DOHH2 (cell line): ENCODE results near the gene CCDC180.

Source experiments
- H3F3A ChIP-seq: fragments of 200-600 bp; sonication (generic), shearing (Covaris generic); 2 replicates; pipeline ENCODE4 v1.6.0; 2016; ENCODE audit warnings: antibody characterized with exemption, mild to moderate bottlenecking; ENCODE audit not compliant: control insufficient read depth, insufficient read depth
- H3K27ac ChIP-seq: fragments of 200-600 bp; sonication (generic); 2 replicates; pipeline ENCODE4 v1.5.1; 2014; ENCODE audit warnings: low read depth, mild to moderate bottlenecking, low read length, moderate library complexity
- H3K27me3 ChIP-seq: fragments of 200-600 bp; sonication (generic); 2 replicates; pipeline ENCODE4 v1.6.1; 2014; ENCODE audit warnings: mild to moderate bottlenecking, low read length, mixed read lengths; ENCODE audit not compliant: control insufficient read depth
- H3K36me3 ChIP-seq: fragments of 200-600 bp; sonication (generic); 2 replicates; pipeline ENCODE4 v1.6.1; 2014; ENCODE audit warnings: mild to moderate bottlenecking, low read length, moderate library complexity, mixed read lengths; ENCODE audit not compliant: control insufficient read depth
- H3K4me1 ChIP-seq: fragments of 200-600 bp; sonication (generic); 2 replicates; pipeline ENCODE4 v1.6.1; 2014; ENCODE audit warnings: mild to moderate bottlenecking, low read length, mixed read lengths; ENCODE audit not compliant: control insufficient read depth
- H3K4me2 ChIP-seq: fragments of 200-600 bp; sonication (generic); 2 replicates; pipeline ENCODE4 v1.6.0; 2014; ENCODE audit warnings: mild to moderate bottlenecking, low read length, moderate library complexity
- H3K4me3 ChIP-seq: fragments of 200-600 bp; sonication (generic); 2 replicates; pipeline ENCODE4 v1.5.1; 2014; ENCODE audit warnings: mild to moderate bottlenecking, low read length, mixed read lengths
- H3K79me2 ChIP-seq: fragments of 200-600 bp; sonication (generic); 2 replicates; pipeline ENCODE4 v1.6.1; 2014; ENCODE audit warnings: mild to moderate bottlenecking, low read length, mixed read lengths; ENCODE audit not compliant: control insufficient read depth
- H3K9me2 ChIP-seq: fragments of 200-600 bp; sonication (generic); replicated peaks from 2 replicates; pipeline ENCODE4 v1.6.1; 2014; ENCODE audit warnings: mild to moderate bottlenecking, low read length, mixed read lengths; ENCODE audit not compliant: control insufficient read depth
- H3K9me3 ChIP-seq: fragments of 200-600 bp; sonication (generic); 2 replicates; pipeline ENCODE4 v1.6.1; 2014; ENCODE audit warnings: antibody characterized with exemption, low read length, mixed read lengths; ENCODE audit not compliant: control insufficient read depth, insufficient read depth
- H4K20me1 ChIP-seq: fragments of 200-600 bp; sonication (generic); 2 replicates; pipeline ENCODE4 v1.6.0; 2014; ENCODE audit warnings: low read depth, mild to moderate bottlenecking, antibody characterized with exemption, low read length, moderate library complexity; ENCODE audit not compliant: control insufficient read depth, insufficient read depth
- EZH2phosphoT487 ChIP-seq: fragments of 200-600 bp; sonication (generic); IDR thresholded peaks from 2 replicates; pipeline ENCODE4 v1.6.1; 2017; ENCODE audit warnings: borderline replicate concordance, mild to moderate bottlenecking, antibody characterized with exemption, low read length, moderate library complexity, mixed read lengths
- TF ChIP-seq, protein P1 (sequence below): fragments of 200-600 bp; sonication (generic); IDR thresholded peaks from one replicate; pipeline ENCODE4 v1.5.1; 2014; ENCODE audit warnings: antibody characterized with exemption, mild to moderate bottlenecking, low read depth, low read length; ENCODE audit not compliant: poor library complexity, severe bottlenecking

Gene CCDC180

GRCh38 chr9:97276310-97276852 lies 31.1 kb upstream of the CCDC180 start:
- no peaks in the 10 kb centered on the region for H3K36me3 ChIP-seq
- no peaks in the 10 kb centered on the region for H3K79me2 ChIP-seq
- no peaks in the 10 kb centered on the region for H3K9me2 ChIP-seq
- H4K20me1 ChIP-seq: no peaks in the 10 kb centered on the region
- H3K9me3 ChIP-seq: no peaks in the 10 kb centered on the region
- H3K4me1 ChIP-seq: no peaks in the 10 kb centered on the region
- H3F3A ChIP-seq: no peaks in the 10 kb centered on the region
- H3K4me2 ChIP-seq: no peak overlapping the region
- no peaks in the 10 kb centered on the region for H3K27me3 ChIP-seq
- TF ChIP-seq EZH2phosphoT487: no peak
- TF ChIP-seq, protein P1, sequence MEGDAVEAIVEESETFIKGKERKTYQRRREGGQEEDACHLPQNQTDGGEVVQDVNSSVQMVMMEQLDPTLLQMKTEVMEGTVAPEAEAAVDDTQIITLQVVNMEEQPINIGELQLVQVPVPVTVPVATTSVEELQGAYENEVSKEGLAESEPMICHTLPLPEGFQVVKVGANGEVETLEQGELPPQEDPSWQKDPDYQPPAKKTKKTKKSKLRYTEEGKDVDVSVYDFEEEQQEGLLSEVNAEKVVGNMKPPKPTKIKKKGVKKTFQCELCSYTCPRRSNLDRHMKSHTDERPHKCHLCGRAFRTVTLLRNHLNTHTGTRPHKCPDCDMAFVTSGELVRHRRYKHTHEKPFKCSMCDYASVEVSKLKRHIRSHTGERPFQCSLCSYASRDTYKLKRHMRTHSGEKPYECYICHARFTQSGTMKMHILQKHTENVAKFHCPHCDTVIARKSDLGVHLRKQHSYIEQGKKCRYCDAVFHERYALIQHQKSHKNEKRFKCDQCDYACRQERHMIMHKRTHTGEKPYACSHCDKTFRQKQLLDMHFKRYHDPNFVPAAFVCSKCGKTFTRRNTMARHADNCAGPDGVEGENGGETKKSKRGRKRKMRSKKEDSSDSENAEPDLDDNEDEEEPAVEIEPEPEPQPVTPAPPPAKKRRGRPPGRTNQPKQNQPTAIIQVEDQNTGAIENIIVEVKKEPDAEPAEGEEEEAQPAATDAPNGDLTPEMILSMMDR: no peak
- H3K4me3 ChIP-seq: no peak overlapping the region
- H3K27ac ChIP-seq: no peak overlapping the region

DNA sequence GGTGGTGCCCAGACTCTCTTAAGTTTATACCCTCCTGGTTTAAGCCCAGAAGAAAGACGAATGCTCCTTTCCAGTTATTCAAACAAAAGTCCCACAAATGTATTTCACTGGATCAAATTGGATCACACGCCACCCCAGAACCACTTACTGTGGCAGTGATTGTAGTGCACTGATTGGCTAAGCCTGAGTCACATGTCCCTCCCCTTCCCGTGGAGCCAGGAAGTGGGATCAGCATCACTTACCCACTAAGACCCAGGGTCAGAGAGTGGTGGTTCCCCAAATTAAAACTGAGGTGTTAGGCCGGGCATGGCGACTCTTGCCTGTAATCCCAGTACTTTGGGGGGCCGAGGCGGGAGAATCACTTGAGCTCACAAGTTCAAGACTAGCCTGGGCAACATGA lies 29.5 kb upstream of the CCDC180 start:
- Histone ChIP-seq H3K79me2 (no peaks in the 10 kb centered on the region), H3F3A (no peaks in the 10 kb centered on the region), H3K36me3 (no peaks in the 10 kb centered on the region), H4K20me1 (no peaks in the 10 kb centered on the region), H3K27me3 (no peaks in the 10 kb centered on the region), H3K4me2 (no peak overlapping the region), H3K9me3 (no peaks in the 10 kb centered on the region), H3K4me1 (no peaks in the 10 kb centered on the region), H3K27ac (no peak overlapping the region), H3K4me3 (no peak overlapping the region), H3K9me2 (no peaks in the 10 kb centered on the region)
- TF ChIP-seq, protein P1: no peak
- no peak for TF ChIP-seq EZH2phosphoT487

GRCh38 chr9:97280755-97281330 lies 26.6 kb upstream of the CCDC180 start:
- H3K4me3 ChIP-seq: no peak overlapping the region
- H3K36me3 ChIP-seq: no peaks in the 10 kb centered on the region
- no peak for TF ChIP-seq EZH2phosphoT487
- TF ChIP-seq, protein P1: no peak
- no peaks in the 10 kb centered on the region for H3K27me3 ChIP-seq
- H3F3A ChIP-seq: no peaks in the 10 kb centered on the region
- no peaks in the 10 kb centered on the region for H3K9me2 ChIP-seq
- H3K79me2 ChIP-seq: no peaks in the 10 kb centered on the region
- H3K4me2 ChIP-seq: no peak overlapping the region
- H3K27ac ChIP-seq: no peak overlapping the region
- H4K20me1 ChIP-seq: no peaks in the 10 kb centered on the region
- no peaks in the 10 kb centered on the region for H3K4me1 ChIP-seq
- H3K9me3 ChIP-seq: peaks cover 6% of the 10 kb centered on the region; the same call in 1 of the 2 replicates
